ENCODE measurements around the gene PLEKHD1. TPM values are rescaled to one million over a fixed set of nuclear protein-coding genes. Genes with fewer than 3 reads are reported as not detected.

The PLEKHD1 gene
- 0.03 to 0.05 TPM (median 0.04 TPM) in 3 of 5 replicates, not detected in the others for total RNA-seq (2022; extraction: Qiagen RNA extraction; ENCODE audit: low read depth)

DNA sequence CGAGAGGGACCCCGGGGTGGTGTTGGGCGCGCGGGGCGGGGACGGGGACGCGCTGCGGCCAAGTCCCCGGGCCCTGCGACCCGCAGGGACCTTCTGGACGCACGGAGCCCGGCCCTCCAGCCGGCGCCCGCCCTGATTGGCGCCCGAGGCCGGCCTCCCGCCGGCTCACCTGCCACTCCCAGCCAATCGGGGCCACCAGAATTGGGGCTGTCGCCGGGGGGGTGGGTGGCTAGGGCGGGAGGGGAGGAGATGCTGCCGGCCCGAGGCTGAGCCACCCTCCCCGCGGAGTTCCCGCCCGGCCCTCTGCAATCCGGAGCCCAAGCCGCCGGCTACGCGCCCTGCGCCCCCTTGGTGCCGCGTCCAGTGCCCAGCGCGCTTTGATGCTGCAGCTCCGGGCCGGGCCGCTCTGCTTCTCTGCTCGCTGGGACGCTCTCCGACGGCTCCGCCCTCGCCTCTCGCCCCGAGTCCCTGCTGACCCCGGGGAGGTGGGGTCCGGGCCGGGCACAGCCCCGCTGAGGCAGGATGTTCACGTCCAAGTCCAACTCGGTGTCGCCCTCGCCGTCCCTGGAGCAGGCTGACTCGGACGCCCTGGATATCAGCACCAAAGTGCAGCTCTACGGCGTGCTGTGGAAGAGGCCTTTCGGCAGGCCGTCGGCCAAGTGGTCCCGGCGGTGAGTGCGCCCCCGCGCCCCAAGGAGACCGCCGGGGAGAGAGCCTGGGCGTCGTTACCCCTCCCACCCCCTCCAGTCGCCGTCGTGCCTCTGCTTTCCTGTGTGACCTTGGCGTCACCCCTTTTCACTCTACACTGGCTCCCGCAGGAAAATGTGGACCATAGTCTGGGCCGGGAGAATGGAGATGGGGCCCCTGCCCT is at the start of gene PLEKHD1:
PLEKHD1 (plus strand) TSS at position 285 of the 871 bp plus-strand sequence; CDS start at position 523, 238 bp downstream.

DNA sequence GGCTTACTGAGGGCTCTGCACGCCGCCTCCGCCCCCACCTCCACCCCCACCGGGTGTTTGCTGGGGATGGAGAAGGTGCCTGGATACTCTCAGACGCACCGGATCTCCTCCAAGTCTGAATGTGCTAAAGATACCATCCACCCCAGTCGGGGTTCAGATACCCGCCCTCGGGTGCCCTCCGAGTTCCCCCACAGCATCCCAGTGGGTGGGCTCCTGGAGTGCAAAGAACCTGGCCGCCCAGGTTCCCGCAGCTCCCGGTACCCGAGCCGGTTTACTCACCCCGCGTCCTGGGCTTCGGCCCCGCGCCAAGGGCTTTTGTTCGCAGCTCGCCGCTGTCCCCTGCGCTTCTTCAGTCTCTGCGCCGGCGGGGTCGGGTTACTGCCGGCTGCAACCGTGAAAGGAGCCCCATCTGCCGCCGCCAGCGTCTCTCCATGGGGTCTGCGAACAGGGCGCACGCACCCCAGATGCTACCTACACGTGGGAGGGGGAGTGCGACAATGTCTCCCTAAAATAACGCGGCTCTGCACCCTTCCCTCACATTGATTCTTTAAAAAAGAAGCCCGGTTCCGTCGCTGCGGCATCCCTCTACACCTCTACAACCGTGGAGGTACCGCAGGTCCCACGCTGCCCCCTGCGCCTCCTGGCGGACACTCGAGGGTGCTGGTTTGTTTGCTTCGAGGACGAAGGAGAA is 89.9 kb downstream of the PLEKHD1 start, which contains the start of gene CCDC177:
CCDC177 (minus strand) TSS at position 609 of the 691 bp plus-strand sequence. CDS start 1,249 bp downstream, outside the sequence.

Other genes with a start within 250 kb of the PLEKHD1 start
- gene GALNT16, start 224.6 kb upstream of the PLEKHD1 start, total RNA-seq (2022; extraction: Qiagen RNA extraction; ENCODE audit: low read depth), result 2.2 to 4.3 TPM (median 3.8 TPM) in 5 replicates
- gene ERH, start 86.4 kb upstream of the PLEKHD1 start, total RNA-seq (2022; extraction: Qiagen RNA extraction; ENCODE audit: low read depth), result 255 to 369 TPM (median 340 TPM) in 5 replicates
- 32.2 to 43.5 TPM (median 41.8 TPM) in 5 replicates for gene SLC39A9, start 86.0 kb upstream of the PLEKHD1 start, total RNA-seq (2022; extraction: Qiagen RNA extraction; ENCODE audit: low read depth)
- gene CCDC177, start 90.1 kb downstream of the PLEKHD1 start, total RNA-seq (2022; extraction: Qiagen RNA extraction; ENCODE audit: low read depth), result not detected in 5 replicates
- gene SUSD6, start 126.9 kb downstream of the PLEKHD1 start, total RNA-seq (2022; extraction: Qiagen RNA extraction; ENCODE audit: low read depth), result 5.7 to 7.0 TPM (median 6.3 TPM) in 5 replicates

Data from A549 treated with RU486 at 1 μM for 4 hours (cell line).